ENCODE results near the gene TACC3.

The TACC3 gene

DNA sequence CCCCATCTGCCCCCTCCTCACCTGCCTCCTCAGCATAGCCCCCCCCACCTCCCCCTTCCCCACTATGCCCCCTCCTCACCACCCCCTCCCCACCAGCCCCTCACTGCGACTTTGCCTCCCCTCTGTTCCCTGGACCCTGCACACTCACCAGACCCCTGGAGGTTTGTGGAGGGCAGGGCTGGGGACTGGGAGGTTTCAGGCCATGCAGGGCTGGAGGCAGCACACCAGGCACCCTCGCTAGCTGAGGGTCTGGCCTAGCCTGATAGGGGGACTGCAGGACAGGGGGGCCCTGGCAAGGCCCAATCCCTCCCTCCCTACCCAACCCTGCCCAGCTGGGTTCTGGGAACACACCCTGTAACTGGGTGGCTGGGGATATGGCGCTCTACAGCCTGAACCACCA, 28.0 kb downstream of the TACC3 start:
- H3K27ac ChIP-seq (ENCODE audit: low read depth, low read length): no peak overlapping the region
- H3K27me3 ChIP-seq (ENCODE audit: control insufficient read depth, low read length): no peaks in the 10 kb centered on the region; the same call in 1 of the 2 replicates
- TF ChIP-seq, protein P1, sequence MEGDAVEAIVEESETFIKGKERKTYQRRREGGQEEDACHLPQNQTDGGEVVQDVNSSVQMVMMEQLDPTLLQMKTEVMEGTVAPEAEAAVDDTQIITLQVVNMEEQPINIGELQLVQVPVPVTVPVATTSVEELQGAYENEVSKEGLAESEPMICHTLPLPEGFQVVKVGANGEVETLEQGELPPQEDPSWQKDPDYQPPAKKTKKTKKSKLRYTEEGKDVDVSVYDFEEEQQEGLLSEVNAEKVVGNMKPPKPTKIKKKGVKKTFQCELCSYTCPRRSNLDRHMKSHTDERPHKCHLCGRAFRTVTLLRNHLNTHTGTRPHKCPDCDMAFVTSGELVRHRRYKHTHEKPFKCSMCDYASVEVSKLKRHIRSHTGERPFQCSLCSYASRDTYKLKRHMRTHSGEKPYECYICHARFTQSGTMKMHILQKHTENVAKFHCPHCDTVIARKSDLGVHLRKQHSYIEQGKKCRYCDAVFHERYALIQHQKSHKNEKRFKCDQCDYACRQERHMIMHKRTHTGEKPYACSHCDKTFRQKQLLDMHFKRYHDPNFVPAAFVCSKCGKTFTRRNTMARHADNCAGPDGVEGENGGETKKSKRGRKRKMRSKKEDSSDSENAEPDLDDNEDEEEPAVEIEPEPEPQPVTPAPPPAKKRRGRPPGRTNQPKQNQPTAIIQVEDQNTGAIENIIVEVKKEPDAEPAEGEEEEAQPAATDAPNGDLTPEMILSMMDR (IDR thresholded peaks at IDR 0.05; ENCODE audit: low read depth, low read length, poor library complexity, severe bottlenecking): no peak
- TF ChIP-seq EZH2phosphoT487 (IDR thresholded peaks at IDR 0.05; ENCODE audit: borderline replicate concordance, low read length): no peak
- H4K20me1 ChIP-seq (ENCODE audit: control insufficient read depth, insufficient read depth, low read depth, low read length): no peaks in the 10 kb centered on the region
- no peak overlapping the region for H3K4me3 ChIP-seq (ENCODE audit: low read length)
- H3K4me1 ChIP-seq (ENCODE audit: control insufficient read depth, low read length): 0 out of 2 replicates have a peak, but pooled peaks cover 4% of the 10 kb centered on the region
- peaks cover 14% of the 10 kb centered on the region for H3F3A ChIP-seq (ENCODE audit: control insufficient read depth, insufficient read depth)
- H3K9me2 ChIP-seq (replicated peaks; ENCODE audit: control insufficient read depth, low read length): no peaks in the 10 kb centered on the region
- H3K4me2 ChIP-seq (ENCODE audit: low read length): no peak overlapping the region
- H3K79me2 ChIP-seq (ENCODE audit: control insufficient read depth, low read length): no peaks in the 10 kb centered on the region
- peaks cover 17% of the 10 kb centered on the region for H3K36me3 ChIP-seq (ENCODE audit: control insufficient read depth, low read length)
- H3K9me3 ChIP-seq (ENCODE audit: control insufficient read depth, insufficient read depth, low read length): no peaks in the 10 kb centered on the region

DNA sequence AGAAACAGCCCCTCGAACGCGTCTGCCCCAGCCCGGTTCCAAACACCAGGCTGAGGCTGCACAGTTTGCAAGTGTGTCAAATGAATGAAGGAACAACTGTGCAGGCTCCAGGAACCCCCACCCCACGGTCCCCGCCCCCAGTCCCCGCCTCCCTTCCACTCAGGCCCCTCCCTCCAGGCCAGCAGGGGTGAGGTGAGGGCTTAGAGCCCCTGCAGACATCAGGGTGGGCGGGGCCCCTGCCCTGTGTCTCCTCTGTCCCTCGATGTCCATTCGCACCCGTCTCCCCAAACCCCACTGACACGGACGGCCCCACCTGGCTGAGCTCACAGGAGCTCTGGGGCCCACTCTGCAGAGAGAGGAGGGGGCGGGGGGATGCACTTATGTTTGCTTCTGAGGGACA, 28.5 kb downstream of the TACC3 start:
- Histone ChIP-seq H3K79me2 (ENCODE audit: control insufficient read depth, low read length) (no peaks in the 10 kb centered on the region), H3K9me3 (ENCODE audit: control insufficient read depth, insufficient read depth, low read length) (no peaks in the 10 kb centered on the region), H3K4me2 (ENCODE audit: low read length) (no peak overlapping the region), H3K27me3 (ENCODE audit: control insufficient read depth, low read length) (no peaks in the 10 kb centered on the region; the same call in 1 of the 2 replicates), H3K4me3 (ENCODE audit: low read length) (no peak overlapping the region), H4K20me1 (ENCODE audit: control insufficient read depth, insufficient read depth, low read depth, low read length) (no peaks in the 10 kb centered on the region), H3K27ac (ENCODE audit: low read depth, low read length) (no peak overlapping the region), H3F3A (ENCODE audit: control insufficient read depth, insufficient read depth) (peaks cover 10% of the 10 kb centered on the region), H3K4me1 (ENCODE audit: control insufficient read depth, low read length) (0 out of 2 replicates have a peak, but pooled peaks cover 4% of the 10 kb centered on the region), H3K36me3 (ENCODE audit: control insufficient read depth, low read length) (peaks cover 12% of the 10 kb centered on the region), H3K9me2 (replicated peaks; ENCODE audit: control insufficient read depth, low read length) (no peaks in the 10 kb centered on the region)
- TF ChIP-seq, protein P1 (IDR thresholded peaks at IDR 0.05; ENCODE audit: low read depth, low read length, poor library complexity, severe bottlenecking): no peak
- no peak for TF ChIP-seq EZH2phosphoT487 (IDR thresholded peaks at IDR 0.05; ENCODE audit: borderline replicate concordance, low read length)

DNA sequence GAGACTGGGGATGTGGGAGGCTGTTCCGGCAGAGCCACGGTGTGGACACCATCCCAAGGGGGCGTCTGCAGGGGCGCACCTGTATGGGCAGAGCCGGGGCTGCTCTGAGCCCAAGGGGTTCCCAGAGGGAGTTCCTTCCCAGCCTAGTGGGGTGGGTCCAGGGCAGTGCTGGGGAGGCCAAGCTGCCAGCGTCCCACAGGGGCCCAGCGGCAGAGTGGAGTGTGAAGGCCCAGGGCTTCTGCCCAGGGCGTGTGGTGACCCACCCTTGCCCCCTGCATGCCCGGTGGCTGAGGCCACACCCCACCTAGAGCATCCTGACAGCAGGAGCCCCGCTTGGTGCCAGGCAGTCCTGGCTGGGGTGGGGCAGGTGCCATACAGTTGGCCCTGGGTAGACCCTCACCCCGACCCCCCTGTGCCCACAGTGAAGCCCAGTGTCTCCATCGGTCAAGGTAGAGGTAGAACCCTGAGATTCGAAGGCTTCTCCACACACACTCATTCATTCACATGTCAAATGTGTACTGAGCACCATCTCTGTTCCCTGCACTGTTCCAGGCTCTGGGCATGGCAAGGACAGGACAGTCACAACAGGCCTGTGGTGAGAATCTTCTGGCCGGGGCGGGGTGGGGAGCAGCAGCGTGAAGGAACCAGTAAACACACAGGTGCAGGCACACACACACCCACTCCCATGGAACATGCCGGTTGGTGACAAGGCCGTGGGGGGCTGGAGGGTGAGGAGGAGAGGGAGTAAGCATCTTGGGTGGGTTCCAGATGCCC, 29.2 kb downstream of the TACC3 start:
- Histone ChIP-seq H3K4me2 (ENCODE audit: low read length) (no peak overlapping the region), H4K20me1 (ENCODE audit: control insufficient read depth, insufficient read depth, low read depth, low read length) (no peaks in the 10 kb centered on the region), H3K79me2 (ENCODE audit: control insufficient read depth, low read length) (no peaks in the 10 kb centered on the region), H3F3A (ENCODE audit: control insufficient read depth, insufficient read depth) (peaks cover 4% of the 10 kb centered on the region; the same call in 1 of the 2 replicates), H3K36me3 (ENCODE audit: control insufficient read depth, low read length) (peaks cover 5% of the 10 kb centered on the region; the same call in 1 of the 2 replicates), H3K27ac (ENCODE audit: low read depth, low read length) (no peak overlapping the region), H3K9me3 (ENCODE audit: control insufficient read depth, insufficient read depth, low read length) (no peaks in the 10 kb centered on the region), H3K27me3 (ENCODE audit: control insufficient read depth, low read length) (no peaks in the 10 kb centered on the region; the same call in 1 of the 2 replicates), H3K9me2 (replicated peaks; ENCODE audit: control insufficient read depth, low read length) (no peaks in the 10 kb centered on the region), H3K4me1 (ENCODE audit: control insufficient read depth, low read length) (0 out of 2 replicates have a peak, but pooled peaks cover 4% of the 10 kb centered on the region), H3K4me3 (ENCODE audit: low read length) (no peak overlapping the region)
- no peak for TF ChIP-seq EZH2phosphoT487 (IDR thresholded peaks at IDR 0.05; ENCODE audit: borderline replicate concordance, low read length)
- TF ChIP-seq, protein P1 (IDR thresholded peaks at IDR 0.05; ENCODE audit: low read depth, low read length, poor library complexity, severe bottlenecking): no peak
